HEK293T (cell line): ENCODE measurements around the gene OCRL.

Experiments
- CTCF ChIA-PET: fragments of 350-600 bp; formaldehyde crosslinking; extraction: SDS; loops from one replicate; lab custom pipeline; 2021; ENCODE audit warnings: antibody characterized with exemption, inconsistent platforms; lab: Yijun Ruan, JAX
- POLR2A ChIA-PET: fragments of 350-600 bp; formaldehyde crosslinking; extraction: SDS; loops from one replicate; lab custom pipeline; 2020; ENCODE audit warnings: antibody characterized with exemption, inconsistent platforms; lab: Yijun Ruan, JAX
- DNase-seq: peaks from one replicate; pipeline ENCODE4 v3.0.0; 2012; ENCODE audit warnings: mixed read lengths; ENCODE audit errors: extremely low spot score
- ARNT ChIP-seq: fragments of 450-650 bp; IDR thresholded peaks from 2 replicates; pipeline ENCODE4 v1.6.1; 2017; ENCODE audit warnings: mild to moderate bottlenecking
- BHLHE40 ChIP-seq: fragments of 450-650 bp; IDR thresholded peaks from 2 replicates; pipeline ENCODE4 v1.6.1; 2016; ENCODE audit warnings: mild to moderate bottlenecking, moderate library complexity, borderline replicate concordance
- CTBP1 ChIP-seq: fragments of 450-650 bp; IDR thresholded peaks from 2 replicates; pipeline ENCODE4 v1.6.1; 2016; ENCODE audit warnings: borderline replicate concordance
- ELF4 ChIP-seq: fragments of 450-650 bp; IDR thresholded peaks from 2 replicates; pipeline ENCODE4 v1.6.1; 2017; ENCODE audit warnings: antibody characterized with exemption
- FOXA1 ChIP-seq: fragments of 450-650 bp; IDR thresholded peaks from 2 replicates; pipeline ENCODE4 v1.6.1; 2016; ENCODE audit warnings: mild to moderate bottlenecking
- FOXK2 ChIP-seq: fragments of 450-650 bp; IDR thresholded peaks from 2 replicates; pipeline ENCODE4 v1.6.1; 2016; ENCODE audit warnings: mild to moderate bottlenecking
- FOXM1 ChIP-seq: fragments of 450-650 bp; IDR thresholded peaks from 2 replicates; pipeline ENCODE4 v1.6.1; 2017; ENCODE audit warnings: mild to moderate bottlenecking, borderline replicate concordance
- HDGF ChIP-seq: fragments of 450-650 bp; IDR thresholded peaks from 2 replicates; pipeline ENCODE4 v1.6.1; 2017; ENCODE audit warnings: antibody characterized with exemption, borderline replicate concordance
- L3MBTL2 ChIP-seq: fragments of 450-650 bp; conservative IDR thresholded peaks from 2 replicates; pipeline ENCODE4 v1.6.1; 2016; ENCODE audit warnings: mild to moderate bottlenecking
- LEF1 ChIP-seq: fragments of 450-650 bp; IDR thresholded peaks from 2 replicates; pipeline ENCODE4 v1.6.1; 2017; ENCODE audit warnings: mild to moderate bottlenecking, borderline replicate concordance
- NFRKB ChIP-seq: fragments of 450-650 bp; IDR thresholded peaks from 2 replicates; pipeline ENCODE4 v1.6.1; 2016; ENCODE audit warnings: mild to moderate bottlenecking, moderate library complexity
- SP1 ChIP-seq: fragments of 450-650 bp; IDR thresholded peaks from 2 replicates; pipeline ENCODE4 v1.6.1; 2017
- SUZ12 ChIP-seq: fragments of 450-650 bp; IDR thresholded peaks from 2 replicates; pipeline ENCODE4 v1.6.1; 2016; ENCODE audit warnings: mild to moderate bottlenecking
- TARDBP ChIP-seq: fragments of 450-650 bp; IDR thresholded peaks from 2 replicates; pipeline ENCODE4 v1.6.1; 2016
- ZNF384 ChIP-seq: fragments of 450-650 bp; IDR thresholded peaks from 2 replicates; pipeline ENCODE4 v1.6.1; 2016
- TF ChIP-seq, protein P1 (sequence below): fragments of 450-650 bp; IDR thresholded peaks from 2 replicates; pipeline ENCODE4 v1.6.1; 2016

The OCRL gene

DNA sequence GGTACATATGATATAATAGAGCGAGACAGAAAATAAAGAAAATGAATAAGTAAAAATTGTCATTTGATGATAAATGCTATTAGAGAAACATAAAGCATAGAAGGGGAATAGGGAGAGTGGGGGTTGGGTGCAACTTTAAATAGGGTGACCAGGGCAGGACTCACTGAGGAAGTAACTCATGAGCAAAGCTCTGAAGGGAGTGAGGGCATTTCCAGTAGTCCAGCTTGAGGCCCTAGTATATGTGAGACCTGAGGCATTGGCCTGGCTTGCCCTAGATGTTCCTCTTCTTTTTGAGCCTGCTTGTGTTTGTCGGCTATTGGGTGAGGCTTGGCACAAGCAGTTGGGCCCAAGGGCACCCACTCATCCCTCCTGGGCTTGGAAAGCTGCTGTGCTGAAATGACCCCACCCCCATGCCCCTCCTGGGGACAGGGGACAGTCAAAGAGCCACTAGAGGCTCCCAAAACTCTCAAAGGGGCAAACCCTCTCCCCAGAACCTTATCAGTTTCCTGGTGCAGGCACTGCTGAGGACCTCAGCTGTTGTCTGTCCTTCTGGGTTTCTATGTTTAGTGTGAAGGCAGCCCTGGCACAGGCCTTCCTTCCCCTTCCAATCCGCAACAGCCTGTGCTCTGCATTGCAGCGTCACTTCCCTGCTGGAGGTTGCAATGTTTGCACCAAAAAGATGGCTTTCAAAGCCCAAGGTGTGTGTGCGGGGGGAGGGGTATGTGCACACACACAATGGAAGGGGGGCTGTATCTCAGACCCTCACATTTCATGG is 74.6 kb downstream of the OCRL start:
- ChIA-PET CTCF (no interaction called here), POLR2A (no interaction called here)
- DNase-seq = no peak
- no peak for TF ChIP-seq CTBP1

DNA sequence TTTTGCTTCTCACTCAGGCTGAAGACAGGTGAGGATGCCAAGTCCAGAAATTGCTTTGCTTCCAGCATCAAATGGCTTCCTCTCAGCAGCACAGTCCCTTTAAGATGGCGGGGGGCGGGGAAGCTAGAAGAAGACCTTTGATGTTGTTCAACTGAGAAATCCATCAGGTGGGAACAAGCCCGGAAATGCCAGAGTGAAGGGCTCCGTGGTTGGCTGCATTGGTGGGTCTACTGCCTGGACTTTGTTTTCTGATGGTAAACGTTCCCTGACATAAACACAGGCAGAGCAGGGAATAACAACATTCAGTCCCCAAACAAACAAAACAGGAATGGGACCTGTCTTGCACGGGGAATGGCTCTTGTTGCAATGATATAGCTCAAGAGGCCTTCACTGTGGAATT is 77.4 kb downstream of the OCRL start:
- TF ChIP-seq ARNT = no peak
- no peak for TF ChIP-seq TARDBP
- no peak for TF ChIP-seq ZNF384
- no peak for TF ChIP-seq L3MBTL2
- TF ChIP-seq SUZ12 = no peak
- no peak for TF ChIP-seq NFRKB
- TF ChIP-seq FOXK2 = no peak
- TF ChIP-seq ELF4 = no peak
- TF ChIP-seq FOXM1 = no peak
- TF ChIP-seq, protein P1, sequence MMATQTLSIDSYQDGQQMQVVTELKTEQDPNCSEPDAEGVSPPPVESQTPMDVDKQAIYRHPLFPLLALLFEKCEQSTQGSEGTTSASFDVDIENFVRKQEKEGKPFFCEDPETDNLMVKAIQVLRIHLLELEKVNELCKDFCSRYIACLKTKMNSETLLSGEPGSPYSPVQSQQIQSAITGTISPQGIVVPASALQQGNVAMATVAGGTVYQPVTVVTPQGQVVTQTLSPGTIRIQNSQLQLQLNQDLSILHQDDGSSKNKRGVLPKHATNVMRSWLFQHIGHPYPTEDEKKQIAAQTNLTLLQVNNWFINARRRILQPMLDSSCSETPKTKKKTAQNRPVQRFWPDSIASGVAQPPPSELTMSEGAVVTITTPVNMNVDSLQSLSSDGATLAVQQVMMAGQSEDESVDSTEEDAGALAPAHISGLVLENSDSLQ = no peak
- no peak for TF ChIP-seq FOXA1
- no peak for TF ChIP-seq LEF1
- no peak for TF ChIP-seq CTBP1
- POLR2A ChIA-PET = no interaction called here
- no peak for DNase-seq
- CTCF ChIA-PET = interaction anchor here (1.0 to 2.3 kb wide), 2 partner anchors 10 to 16 kb away, joined by 3 to 7 read pairs; no protein-coding TSS in a partner anchor

DNA sequence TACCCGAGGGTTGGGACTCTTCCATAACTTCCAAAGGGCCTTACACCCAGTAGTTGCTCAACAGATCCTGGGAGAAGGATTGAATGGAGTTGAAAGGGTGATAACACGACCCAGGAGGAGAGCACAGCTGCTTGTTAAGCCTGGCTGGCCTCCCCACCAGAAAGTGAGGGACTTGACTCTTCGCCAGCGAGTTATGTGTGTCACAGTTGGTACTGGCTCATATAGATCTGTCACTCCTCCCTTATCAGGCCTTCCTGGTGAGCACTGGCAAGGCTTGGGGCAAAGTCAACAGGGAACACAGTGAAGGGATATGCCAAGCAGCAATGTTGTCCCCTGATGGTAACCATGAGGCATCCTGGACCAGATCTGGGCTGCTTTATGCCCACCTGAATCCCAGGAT is 78.9 kb downstream of the OCRL start:
- CTCF ChIA-PET = interaction anchor here (2.3 kb wide), 1 partner anchor 17 kb away, joined by 7 read pairs; no protein-coding TSS in a partner anchor
- TF ChIP-seq FOXA1 (no peak), SUZ12 (no peak), FOXK2 (no peak), SP1 (no peak), HDGF (no peak), NFRKB (no peak), TARDBP (no peak), BHLHE40 (no peak), CTBP1 (no peak), ARNT (no peak), FOXM1 (no peak), L3MBTL2 (no peak), ZNF384 (no peak), LEF1 (no peak)
- TF ChIP-seq, protein P1 = no peak
- no peak for DNase-seq
- POLR2A ChIA-PET = no interaction called here

DNA sequence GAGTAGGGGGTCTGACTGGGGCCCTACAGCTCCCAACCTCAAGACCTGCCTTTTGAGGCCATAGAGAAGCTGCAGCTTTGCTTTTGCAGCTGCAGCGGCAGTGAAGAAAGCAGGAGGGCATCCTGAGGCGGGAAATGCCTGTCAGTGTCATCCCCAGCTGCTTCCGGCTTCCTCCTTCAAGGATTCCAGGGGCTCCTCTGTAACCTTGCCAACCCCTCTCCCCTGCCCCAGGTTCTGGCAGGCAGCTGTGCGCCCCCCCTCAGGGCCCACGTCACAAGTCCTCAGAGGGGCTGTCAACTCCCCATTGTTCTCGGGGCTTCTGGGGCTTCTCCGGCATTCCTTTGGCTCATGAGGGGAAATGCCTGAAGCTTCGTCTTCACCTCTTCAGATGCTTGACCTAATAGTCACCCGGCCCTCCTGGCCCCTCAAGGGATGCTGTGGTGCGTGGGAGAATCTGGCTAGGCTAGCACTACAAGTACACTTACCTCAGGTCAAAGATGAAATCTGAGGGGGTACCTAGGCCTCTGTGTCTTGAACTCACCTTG is 82.8 kb downstream of the OCRL start:
- no peak for DNase-seq
- CTCF ChIA-PET = interaction anchor here (0.5 to 1.2 kb wide), 2 partner anchors 17 to 23 kb away, joined by 3 to 6 read pairs; no protein-coding TSS in a partner anchor
- POLR2A ChIA-PET = no interaction called here
- TF ChIP-seq FOXK2 = no peak
- no peak for TF ChIP-seq FOXM1

DNA sequence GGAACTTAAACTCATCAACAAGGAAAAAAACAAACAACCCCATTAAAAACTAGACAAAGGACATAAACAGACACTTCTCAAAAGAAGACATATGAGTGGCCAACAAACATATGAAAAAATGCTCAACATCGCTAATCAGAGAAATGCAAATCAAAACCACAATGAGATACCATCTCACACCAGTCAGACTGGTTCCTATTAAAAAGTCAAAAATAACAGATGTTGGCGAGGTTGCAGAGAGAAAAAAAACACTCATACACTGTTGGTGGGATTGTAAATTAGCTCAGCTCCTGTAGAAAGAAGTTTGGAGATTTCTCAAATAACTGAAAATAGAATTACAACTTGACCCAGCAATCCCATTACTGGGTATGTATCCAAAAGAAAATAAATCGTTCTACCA is 86.0 kb downstream of the OCRL start:
- CTCF ChIA-PET = no interaction called here
- no peak for DNase-seq
- TF ChIP-seq TARDBP (no peak), FOXK2 (no peak), SUZ12 (no peak), CTBP1 (no peak), ARNT (no peak)
- POLR2A ChIA-PET = no interaction called here

DNA sequence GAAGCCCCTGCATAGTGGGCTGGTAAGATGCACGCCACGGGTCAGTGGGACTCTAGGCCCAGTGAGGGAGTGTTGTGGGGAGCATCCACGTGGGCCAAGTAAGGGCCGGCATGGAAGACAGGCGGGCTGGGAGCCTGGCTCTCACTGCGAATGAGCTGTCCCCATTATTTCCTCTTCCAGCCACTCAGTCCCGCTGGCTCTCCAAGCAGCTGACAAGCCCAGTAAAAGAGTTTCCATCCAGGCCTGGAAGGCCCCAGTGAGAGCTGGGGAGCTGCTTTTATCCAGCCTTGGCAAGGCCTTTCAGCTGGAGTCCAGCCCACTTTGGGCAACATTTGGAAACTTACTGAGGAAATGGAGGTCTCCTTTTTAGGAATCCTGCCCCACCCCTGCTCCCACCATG is 89.8 kb downstream of the OCRL start:
- POLR2A ChIA-PET = no interaction called here
- DNase-seq = no peak
- CTCF ChIA-PET = no interaction called here
- TF ChIP-seq ARNT = no peak

DNA sequence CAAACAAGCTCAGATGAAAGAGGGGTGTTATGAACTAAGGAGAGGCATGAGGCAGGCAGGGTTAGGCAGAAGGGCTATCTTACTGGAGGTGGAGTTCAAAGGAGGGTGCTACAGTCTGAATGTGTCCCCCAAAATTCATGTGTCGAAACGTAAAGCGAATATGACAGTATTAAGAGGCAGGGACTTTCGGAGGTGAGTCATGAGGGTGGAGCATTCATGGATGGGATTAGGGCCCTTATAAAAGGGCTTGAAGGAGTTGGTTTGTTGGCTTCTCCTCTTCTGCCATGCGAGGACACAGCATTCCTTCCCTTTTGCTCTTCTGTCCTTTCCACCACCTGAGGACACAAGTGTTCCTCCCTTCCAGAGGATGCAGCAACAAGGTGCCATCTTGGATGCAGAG is 91.8 kb downstream of the OCRL start:
- no peak for DNase-seq
- CTCF ChIA-PET = no interaction called here
- POLR2A ChIA-PET = no interaction called here
- TF ChIP-seq ARNT = no peak
- TF ChIP-seq SP1 = no peak

DNA sequence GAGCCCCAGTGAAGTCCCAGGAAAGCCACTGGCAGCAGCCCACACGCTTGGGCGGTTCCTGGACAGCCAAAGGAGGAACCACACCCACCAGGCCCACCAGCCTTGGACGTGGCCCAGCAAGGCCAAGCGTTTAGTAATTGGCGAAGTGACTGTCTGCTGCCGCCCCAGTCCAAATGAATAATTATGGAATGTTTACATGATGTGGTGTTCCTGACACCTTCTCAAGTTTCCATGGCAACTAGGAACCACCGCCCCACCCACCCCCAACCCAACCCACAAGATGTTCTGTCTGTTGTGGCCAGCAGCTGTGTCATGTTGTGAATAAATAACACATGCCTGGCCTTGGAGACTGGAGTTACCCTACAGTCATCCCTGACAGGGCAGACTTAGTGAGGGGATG is 92.4 kb downstream of the OCRL start:
- POLR2A ChIA-PET = no interaction called here
- CTCF ChIA-PET = no interaction called here
- TF ChIP-seq FOXK2 = no peak
- TF ChIP-seq FOXA1 = no peak
- TF ChIP-seq CTBP1 = no peak
- no peak for TF ChIP-seq NFRKB
- TF ChIP-seq SUZ12 = no peak
- TF ChIP-seq ARNT = no peak
- no peak for TF ChIP-seq L3MBTL2
- TF ChIP-seq, protein P1 = no peak
- TF ChIP-seq HDGF = no peak
- no peak for TF ChIP-seq ELF4
- TF ChIP-seq BHLHE40 = no peak
- no peak for TF ChIP-seq ZNF384
- no peak for TF ChIP-seq SP1
- no peak for TF ChIP-seq FOXM1
- TF ChIP-seq TARDBP = no peak
- no peak for TF ChIP-seq LEF1
- DNase-seq = no peak
